ENCODE measurements around the gene PRDM12.
A peak's percentile ranks its signal among the peaks of the same experiment; 100 is the strongest.

The PRDM12 gene

DNA sequence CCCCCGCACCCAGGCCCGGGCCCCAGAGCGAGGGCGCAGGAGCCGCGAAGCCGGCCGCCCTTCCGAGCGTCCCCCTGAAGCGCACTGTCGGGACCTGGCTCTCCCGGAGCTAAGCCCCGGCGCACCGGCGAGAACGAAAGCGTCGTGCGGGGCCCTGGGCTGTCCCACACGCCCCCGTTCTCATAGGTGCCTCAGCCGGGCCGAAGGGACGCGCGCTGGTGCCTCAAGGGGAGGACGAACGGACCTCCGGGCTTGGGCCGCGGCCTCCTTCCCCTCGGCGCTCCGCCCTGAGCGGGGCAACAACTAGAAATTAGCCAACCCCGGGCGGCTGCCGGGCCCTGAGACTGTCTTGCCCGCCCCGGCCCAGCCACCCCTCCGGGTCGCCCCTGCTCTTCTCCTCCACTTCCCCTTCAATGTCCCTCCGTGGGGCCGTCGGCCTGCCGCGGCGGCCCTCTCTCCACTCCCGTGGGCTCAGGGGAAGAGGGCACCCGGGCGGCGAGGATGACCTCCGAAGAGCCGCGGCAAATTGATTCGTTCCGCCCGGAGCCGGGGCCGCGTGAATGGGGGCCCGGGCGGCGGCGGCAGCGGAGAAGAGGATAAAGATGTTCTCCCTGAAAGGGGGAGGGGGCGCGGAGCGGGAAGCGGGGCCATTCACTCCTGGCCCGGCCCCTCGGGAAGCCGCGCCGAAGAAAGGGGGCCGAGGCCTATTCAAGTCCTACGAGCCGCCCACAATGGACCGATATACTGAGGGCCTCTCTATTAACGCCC lies 3.5 kb upstream of the PRDM12 start:
- DNase-seq (ENCODE audit: low read depth): peak; percentile 34
- Histone ChIP-seq H3K9me3 (ENCODE audit: control insufficient read depth, low read length) (peaks cover 6% of the 10 kb centered on the region), H3K36me3 (ENCODE audit: control insufficient read depth, insufficient read depth, low read length, severe bottlenecking) (no peaks in the 10 kb centered on the region), H3K9ac (ENCODE audit: low read length) (no peak overlapping the region), H3K4me1 (ENCODE audit: control insufficient read depth, insufficient read depth, low read length) (no peaks in the 10 kb centered on the region), H3K27me3 (replicated peaks; ENCODE audit: control insufficient read depth, insufficient read depth, low read length) (peaks cover 73% of the 10 kb centered on the region), H3K4me3 (ENCODE audit: low read length) (no peak overlapping the region)

DNA sequence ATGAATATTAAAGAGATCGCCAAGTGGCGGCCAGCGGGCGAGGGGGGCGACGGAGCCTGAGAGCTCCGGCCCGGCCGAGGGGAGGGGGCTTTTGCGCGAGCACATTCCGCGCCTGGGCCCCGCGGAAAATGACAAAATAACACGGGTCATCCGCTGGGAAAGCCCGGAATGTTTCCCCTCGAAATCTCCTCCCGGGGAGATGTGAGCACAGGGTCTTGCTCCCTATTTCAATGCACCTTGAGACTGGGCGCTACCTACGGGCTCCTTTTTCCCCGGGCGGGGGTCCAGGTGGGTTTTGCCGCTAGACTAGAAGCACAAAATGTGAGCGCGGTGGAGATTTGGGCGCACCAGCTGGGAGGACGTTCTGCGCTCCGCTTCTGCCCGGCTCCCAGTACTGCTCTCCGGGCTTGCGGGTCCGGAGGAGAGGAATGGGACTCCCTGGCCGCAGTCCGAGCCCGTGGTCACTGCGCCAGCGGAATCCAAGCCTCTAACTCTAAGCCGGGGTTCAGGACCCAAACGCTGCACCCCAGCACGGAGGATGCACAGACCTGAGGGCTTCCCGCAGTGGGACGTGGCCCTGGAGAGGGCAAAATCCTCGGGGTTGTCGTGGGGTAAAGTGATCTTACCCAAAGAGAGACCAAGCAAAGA lies 2.8 kb upstream of the PRDM12 start:
- DNase-seq (ENCODE audit: low read depth): peak; percentile 25
- H3K9me3 ChIP-seq (ENCODE audit: control insufficient read depth, low read length): peaks cover 6% of the 10 kb centered on the region
- H3K36me3 ChIP-seq (ENCODE audit: control insufficient read depth, insufficient read depth, low read length, severe bottlenecking): no peaks in the 10 kb centered on the region
- no peaks in the 10 kb centered on the region for H3K4me1 ChIP-seq (ENCODE audit: control insufficient read depth, insufficient read depth, low read length)
- peaks cover 71% of the 10 kb centered on the region for H3K27me3 ChIP-seq (replicated peaks; ENCODE audit: control insufficient read depth, insufficient read depth, low read length)
- H3K9ac ChIP-seq (ENCODE audit: low read length): no peak overlapping the region
- H3K4me3 ChIP-seq (ENCODE audit: low read length): no peak overlapping the region

DNA sequence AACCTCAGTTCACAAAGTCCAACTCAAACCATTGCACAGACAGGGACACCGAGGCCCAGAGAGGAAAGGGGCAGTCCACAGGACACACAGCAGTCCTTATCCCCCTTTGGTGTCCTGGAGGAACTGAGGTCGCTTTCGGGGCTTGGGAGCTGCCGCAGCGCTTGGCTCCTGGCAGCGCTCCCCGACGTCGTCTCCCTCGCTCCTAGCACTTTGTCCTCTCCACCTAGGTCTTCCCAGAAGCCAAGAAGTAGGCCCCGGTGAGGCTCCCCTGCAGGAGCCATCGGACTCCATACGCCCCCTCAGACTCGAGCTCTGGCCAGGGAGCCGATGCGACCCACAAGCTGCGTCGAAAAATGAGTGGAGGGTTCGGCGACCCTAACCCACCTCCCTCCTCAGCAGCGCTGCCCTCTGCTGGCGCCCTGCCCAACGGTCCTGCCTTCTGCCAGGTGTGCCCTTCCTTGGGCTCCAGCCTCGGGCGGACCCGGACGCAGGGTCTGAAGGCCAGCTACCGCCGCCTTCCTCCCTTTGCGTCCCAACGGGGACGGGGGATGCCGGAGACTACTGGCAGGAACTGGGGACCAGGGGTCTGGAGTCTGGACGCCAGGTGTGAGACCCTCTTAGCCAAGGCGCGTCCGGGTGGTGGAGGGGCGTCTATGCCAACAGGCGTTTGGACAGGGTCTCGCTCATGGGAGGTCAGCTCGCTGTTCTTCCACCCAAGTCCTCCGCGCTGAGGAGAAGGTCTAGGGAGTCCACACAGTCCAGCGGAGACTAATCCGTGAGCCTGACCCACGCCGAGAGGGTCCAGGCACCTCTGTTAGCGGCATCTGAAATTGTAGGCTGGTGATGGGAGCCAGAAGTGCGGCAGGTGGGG lies 2.1 kb upstream of the PRDM12 start:
- Histone ChIP-seq H3K9me3 (ENCODE audit: control insufficient read depth, low read length) (peaks cover 3% of the 10 kb centered on the region), H3K9ac (ENCODE audit: low read length) (no peak overlapping the region), H3K27me3 (replicated peaks; ENCODE audit: control insufficient read depth, insufficient read depth, low read length) (peaks cover 63% of the 10 kb centered on the region), H3K4me3 (ENCODE audit: low read length) (no peak overlapping the region), H3K36me3 (ENCODE audit: control insufficient read depth, insufficient read depth, low read length, severe bottlenecking) (no peaks in the 10 kb centered on the region), H3K4me1 (ENCODE audit: control insufficient read depth, insufficient read depth, low read length) (no peaks in the 10 kb centered on the region)
- no peak for DNase-seq (ENCODE audit: low read depth)

- DNase-seq (ENCODE audit: low read depth): no peak
- Histone ChIP-seq H3K4me1 (ENCODE audit: control insufficient read depth, insufficient read depth, low read length) (no peaks in the 10 kb centered on the region), H3K9ac (ENCODE audit: low read length) (no peak overlapping the region), H3K36me3 (ENCODE audit: control insufficient read depth, insufficient read depth, low read length, severe bottlenecking) (no peaks in the 10 kb centered on the region), H3K4me3 (ENCODE audit: low read length) (no peak overlapping the region), H3K27me3 (replicated peaks; ENCODE audit: control insufficient read depth, insufficient read depth, low read length) (peaks cover 62% of the 10 kb centered on the region), H3K9me3 (ENCODE audit: control insufficient read depth, low read length) (peaks cover 3% of the 10 kb centered on the region)
Measured at GRCh38 chr9:130662970-130663257, 1.5 kb upstream of the PRDM12 start.

- Histone ChIP-seq H3K9ac (ENCODE audit: low read length) (no peak overlapping the region), H3K4me1 (ENCODE audit: control insufficient read depth, insufficient read depth, low read length) (no peaks in the 10 kb centered on the region), H3K4me3 (ENCODE audit: low read length) (no peak overlapping the region), H3K36me3 (ENCODE audit: control insufficient read depth, insufficient read depth, low read length, severe bottlenecking) (no peaks in the 10 kb centered on the region), H3K9me3 (ENCODE audit: control insufficient read depth, low read length) (peaks cover 3% of the 10 kb centered on the region), H3K27me3 (replicated peaks; ENCODE audit: control insufficient read depth, insufficient read depth, low read length) (peaks cover 62% of the 10 kb centered on the region)
- DNase-seq (ENCODE audit: low read depth): peak; percentile 26
Measured at GRCh38 chr9:130663258-130663976, 977 bp upstream of the PRDM12 start.

GRCh38 chr9:130663977-130664250 lies 480 bp upstream of the PRDM12 start:
- peaks cover 60% of the 10 kb centered on the region for H3K27me3 ChIP-seq (replicated peaks; ENCODE audit: control insufficient read depth, insufficient read depth, low read length)
- no peaks in the 10 kb centered on the region for H3K36me3 ChIP-seq (ENCODE audit: control insufficient read depth, insufficient read depth, low read length, severe bottlenecking)
- DNase-seq (ENCODE audit: low read depth): no peak
- H3K9ac ChIP-seq (ENCODE audit: low read length): no peak overlapping the region
- H3K4me1 ChIP-seq (ENCODE audit: control insufficient read depth, insufficient read depth, low read length): no peaks in the 10 kb centered on the region
- peaks cover under 1% of the 10 kb centered on the region for H3K9me3 ChIP-seq (ENCODE audit: control insufficient read depth, low read length)
- no peak overlapping the region for H3K4me3 ChIP-seq (ENCODE audit: low read length)

- Histone ChIP-seq H3K9me3 (ENCODE audit: control insufficient read depth, low read length) (no peaks in the 10 kb centered on the region), H3K4me1 (ENCODE audit: control insufficient read depth, insufficient read depth, low read length) (no peaks in the 10 kb centered on the region), H3K4me3 (ENCODE audit: low read length) (no peak overlapping the region), H3K27me3 (replicated peaks; ENCODE audit: control insufficient read depth, insufficient read depth, low read length) (peaks cover 55% of the 10 kb centered on the region), H3K9ac (ENCODE audit: low read length) (no peak overlapping the region), H3K36me3 (ENCODE audit: control insufficient read depth, insufficient read depth, low read length, severe bottlenecking) (no peaks in the 10 kb centered on the region)
- no peak for DNase-seq (ENCODE audit: low read depth)
Measured at GRCh38 chr9:130665029-130665430, 636 bp downstream of the PRDM12 start.

- no peaks in the 10 kb centered on the region for H3K4me1 ChIP-seq (ENCODE audit: control insufficient read depth, insufficient read depth, low read length)
- no peak overlapping the region for H3K4me3 ChIP-seq (ENCODE audit: low read length)
Measured at GRCh38 chr9:130665431-130666392, 1.3 kb downstream of the PRDM12 start.

DNA sequence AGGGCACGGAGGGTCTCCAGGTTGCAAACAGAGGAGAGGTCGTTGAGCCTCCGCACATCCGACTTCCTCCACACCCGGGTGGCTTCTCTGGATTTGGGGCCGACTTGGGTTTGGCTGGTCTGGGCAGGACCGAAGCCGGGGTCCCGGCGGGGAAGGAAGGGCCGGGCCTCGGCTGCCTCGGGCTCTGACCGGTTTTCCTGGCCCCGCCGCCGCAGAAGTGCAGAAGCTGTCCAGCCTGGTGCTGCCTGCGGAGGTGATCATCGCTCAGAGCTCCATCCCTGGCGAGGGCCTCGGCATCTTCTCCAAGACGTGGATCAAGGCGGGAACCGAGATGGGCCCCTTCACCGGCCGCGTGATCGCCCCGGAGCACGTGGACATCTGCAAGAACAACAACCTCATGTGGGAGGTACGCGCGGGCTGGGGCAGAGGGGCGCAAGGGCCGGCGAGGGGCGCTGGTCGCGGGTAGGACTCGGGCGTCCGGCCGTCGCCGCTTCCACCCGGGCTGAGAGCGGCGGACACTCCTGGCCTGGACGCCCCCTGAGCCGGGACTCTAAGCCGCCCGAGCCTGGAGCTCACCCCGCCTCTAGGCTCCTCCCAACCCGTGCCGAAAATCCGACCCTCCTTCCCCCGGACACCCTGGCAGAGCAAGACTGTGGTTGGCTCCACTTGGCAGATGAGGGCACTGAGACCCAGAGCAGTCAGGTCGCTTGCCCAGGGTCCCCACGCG lies 2.2 kb downstream of the PRDM12 start:
- Histone ChIP-seq H3K27me3 (replicated peaks; ENCODE audit: control insufficient read depth, insufficient read depth, low read length) (peaks cover 52% of the 10 kb centered on the region), H3K9ac (ENCODE audit: low read length) (no peak overlapping the region), H3K9me3 (ENCODE audit: control insufficient read depth, low read length) (no peaks in the 10 kb centered on the region), H3K4me1 (ENCODE audit: control insufficient read depth, insufficient read depth, low read length) (no peaks in the 10 kb centered on the region), H3K36me3 (ENCODE audit: control insufficient read depth, insufficient read depth, low read length, severe bottlenecking) (no peaks in the 10 kb centered on the region), H3K4me3 (ENCODE audit: low read length) (no peak overlapping the region)
- DNase-seq (ENCODE audit: low read depth): no peak

More at GRCh38 chr9:130665431-130666392, 1.3 kb downstream of the PRDM12 start:
- H3K9ac ChIP-seq (ENCODE audit: low read length): no peak overlapping the region
- H3K27me3 ChIP-seq (replicated peaks; ENCODE audit: control insufficient read depth, insufficient read depth, low read length): peaks cover 55% of the 10 kb centered on the region
- no peaks in the 10 kb centered on the region for H3K9me3 ChIP-seq (ENCODE audit: control insufficient read depth, low read length)
- DNase-seq (ENCODE audit: low read depth): no peak
- H3K36me3 ChIP-seq (ENCODE audit: control insufficient read depth, insufficient read depth, low read length, severe bottlenecking): no peaks in the 10 kb centered on the region

GRCh38 chr9:130667120-130667435 lies 2.7 kb downstream of the PRDM12 start:
- Histone ChIP-seq H3K9me3 (ENCODE audit: control insufficient read depth, low read length) (no peaks in the 10 kb centered on the region), H3K4me3 (ENCODE audit: low read length) (no peak overlapping the region), H3K27me3 (replicated peaks; ENCODE audit: control insufficient read depth, insufficient read depth, low read length) (peaks cover 47% of the 10 kb centered on the region), H3K9ac (ENCODE audit: low read length) (no peak overlapping the region), H3K36me3 (ENCODE audit: control insufficient read depth, insufficient read depth, low read length, severe bottlenecking) (no peaks in the 10 kb centered on the region), H3K4me1 (ENCODE audit: control insufficient read depth, insufficient read depth, low read length) (no peaks in the 10 kb centered on the region)
- DNase-seq (ENCODE audit: low read depth): no peak

Measured in adipocyte (in vitro differentiated cells).